Activated CD4-positive, CD25-positive, alpha-beta regulatory T cell treated with anti-CD3 and anti-CD28 coated beads, Interleukin-2, amount 50 U/mL, for 16 hours (primary cell): Measurements from ENCODE around the gene WFS1.

Experiments
- DNase-seq: peaks from one replicate; pipeline ENCODE4 v3.0.0-alpha.2; 2020; ENCODE audit warnings: low read depth, low spot score

WFS1 gene

DNA sequence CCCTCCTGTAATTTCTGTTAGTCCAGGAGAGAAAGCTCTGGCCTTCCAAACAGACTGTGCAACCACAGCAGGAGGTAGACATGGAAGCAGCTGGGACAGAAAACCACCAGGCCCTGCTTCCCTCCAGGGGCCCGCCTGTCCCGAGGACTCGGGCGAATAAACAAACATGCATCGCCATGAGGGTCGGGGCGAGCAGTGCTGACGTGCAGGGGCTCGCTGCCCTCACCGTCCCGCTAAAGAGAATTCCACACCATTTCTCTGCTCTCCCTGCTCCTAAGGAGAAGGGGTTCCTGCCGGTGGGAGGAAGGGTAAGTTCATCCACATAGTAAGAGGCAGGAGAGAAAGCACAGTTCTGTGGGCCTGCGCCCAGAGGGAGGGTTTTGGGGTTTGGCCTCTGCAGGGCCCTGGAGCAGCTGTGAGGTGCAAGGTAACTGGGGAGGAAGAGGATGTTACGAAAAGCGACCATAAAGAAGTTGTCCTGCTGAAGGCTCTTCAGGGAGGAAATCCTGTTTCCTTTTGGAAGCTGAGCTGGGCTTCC is 54.9 kb downstream of the WFS1 start:
- no peak for DNase-seq

GRCh38 chr4:6324999-6325787 is 55.5 kb downstream of the WFS1 start:
- DNase-seq, result no peak

DNA sequence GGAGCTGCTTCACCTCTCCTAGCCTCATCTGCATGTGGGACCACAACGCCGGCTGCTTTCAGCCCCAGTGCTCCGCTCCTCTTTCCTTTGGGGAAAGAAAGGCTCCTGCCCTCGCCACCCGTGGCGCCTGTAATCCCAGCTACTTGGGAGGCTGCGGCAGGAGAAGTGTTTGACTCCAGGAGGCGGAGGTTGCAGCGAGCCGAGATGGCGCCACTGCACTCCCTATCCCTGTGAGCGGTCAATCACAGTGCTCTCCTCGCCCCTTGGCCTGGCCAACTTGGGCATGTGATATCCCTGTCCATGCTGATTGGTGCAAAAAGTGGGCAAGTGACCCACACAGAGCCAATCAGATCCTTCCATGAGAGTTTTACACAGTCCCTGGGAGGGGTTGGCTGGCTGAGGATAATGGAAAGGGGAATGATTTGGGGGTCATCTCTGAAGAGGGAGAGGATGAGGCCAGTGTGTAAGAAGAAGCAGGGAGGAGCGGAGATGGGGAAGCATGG is 56.2 kb downstream of the WFS1 start:
- no peak for DNase-seq

- no peak for DNase-seq
Observed at GRCh38 chr4:6326312-6327060, 56.8 kb downstream of the WFS1 start.

- DNase-seq, result peak; percentile 53
Observed at GRCh38 chr4:6327220-6327917, 57.7 kb downstream of the WFS1 start.

DNA sequence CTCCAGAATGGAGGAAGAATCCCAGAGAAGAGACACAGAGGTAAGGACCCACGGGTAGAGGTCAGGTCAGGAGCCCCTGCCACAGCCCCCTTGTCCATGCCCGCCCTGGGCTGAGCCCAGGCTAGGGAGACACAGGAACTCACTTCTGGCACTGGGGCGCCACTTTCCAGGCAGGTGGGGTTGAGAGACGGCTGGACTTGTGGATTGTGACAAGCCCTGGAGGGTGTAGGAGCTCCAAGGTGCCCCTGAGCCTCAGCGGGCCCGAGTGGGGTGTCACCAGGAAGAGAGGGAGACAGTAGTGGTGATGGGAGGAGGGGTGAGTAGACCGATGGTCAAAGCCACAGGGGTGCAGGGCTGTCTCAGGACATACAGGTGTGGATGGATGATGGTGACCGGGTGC is 58.9 kb downstream of the WFS1 start:
- no peak for DNase-seq

DNA sequence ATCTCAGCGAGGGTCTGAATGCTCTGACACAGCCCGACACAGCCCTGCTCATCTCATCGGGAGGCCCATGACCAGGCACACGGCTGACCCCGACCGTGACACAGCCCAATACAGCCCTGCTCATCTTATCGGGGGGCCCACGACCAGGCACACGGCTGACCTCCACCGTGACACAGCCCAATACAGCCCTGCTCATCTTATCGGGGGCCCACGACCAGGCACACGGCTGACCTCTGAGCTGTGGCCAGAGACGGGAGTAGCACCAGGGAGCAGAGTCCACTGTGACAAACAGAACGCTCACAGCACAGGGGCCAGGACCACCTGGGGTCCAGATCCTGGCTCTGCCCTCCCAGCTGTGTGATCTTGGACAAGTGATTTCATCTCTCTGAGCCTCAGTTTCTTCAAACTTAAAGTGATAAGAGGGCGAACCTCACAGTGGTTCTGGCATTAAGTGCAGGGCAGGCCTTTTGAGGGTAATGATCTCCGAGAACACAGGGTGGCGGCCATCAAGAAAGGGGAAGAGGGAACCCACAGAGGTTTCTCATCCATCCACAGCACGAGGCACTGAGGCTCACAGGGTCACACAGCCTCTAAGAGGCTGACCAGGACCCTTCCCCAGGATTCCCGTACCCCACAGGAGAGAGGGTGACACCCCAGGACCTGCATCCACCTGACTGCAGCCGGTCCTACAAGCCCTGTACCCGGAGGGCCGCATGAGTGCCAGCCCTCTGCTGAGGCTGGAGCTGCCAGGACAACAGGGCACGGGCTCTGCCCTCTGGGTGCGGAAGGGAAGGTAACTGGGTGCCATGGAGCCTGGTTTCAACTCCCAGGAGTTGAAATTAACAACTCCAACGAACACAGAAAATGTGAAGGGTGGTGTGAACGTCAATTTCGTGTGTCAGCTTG is 60.1 kb downstream of the WFS1 start:
- DNase-seq, result no peak

- no peak for DNase-seq
Observed at GRCh38 chr4:6330384-6330767, 60.7 kb downstream of the WFS1 start.

GRCh38 chr4:6331018-6331417 is 61.4 kb downstream of the WFS1 start:
- DNase-seq, result no peak

DNA sequence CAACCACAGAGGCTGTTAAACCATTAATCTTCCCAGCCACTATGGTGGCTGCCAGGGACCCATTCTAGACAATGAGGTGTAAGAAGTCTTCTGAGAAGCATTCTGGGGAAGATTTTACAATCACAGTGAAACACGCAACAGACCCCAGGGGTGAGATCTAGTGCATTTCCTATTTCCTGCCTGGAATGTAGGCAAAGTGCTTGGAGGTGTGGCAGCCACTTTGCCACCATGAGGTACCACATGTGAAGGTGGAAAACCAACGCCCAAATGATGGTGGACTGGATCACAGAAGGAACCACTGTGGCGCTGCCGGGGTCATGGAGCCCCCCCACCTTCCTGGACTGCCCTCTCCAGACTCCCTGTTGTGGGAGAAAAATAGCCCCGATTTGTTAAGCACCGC is 61.8 kb downstream of the WFS1 start:
- DNase-seq, result no peak

- DNase-seq, result no peak
Observed at GRCh38 chr4:6332042-6332668, 62.5 kb downstream of the WFS1 start.

GRCh38 chr4:6332669-6333050 is 63.0 kb downstream of the WFS1 start:
- DNase-seq, result no peak

DNA sequence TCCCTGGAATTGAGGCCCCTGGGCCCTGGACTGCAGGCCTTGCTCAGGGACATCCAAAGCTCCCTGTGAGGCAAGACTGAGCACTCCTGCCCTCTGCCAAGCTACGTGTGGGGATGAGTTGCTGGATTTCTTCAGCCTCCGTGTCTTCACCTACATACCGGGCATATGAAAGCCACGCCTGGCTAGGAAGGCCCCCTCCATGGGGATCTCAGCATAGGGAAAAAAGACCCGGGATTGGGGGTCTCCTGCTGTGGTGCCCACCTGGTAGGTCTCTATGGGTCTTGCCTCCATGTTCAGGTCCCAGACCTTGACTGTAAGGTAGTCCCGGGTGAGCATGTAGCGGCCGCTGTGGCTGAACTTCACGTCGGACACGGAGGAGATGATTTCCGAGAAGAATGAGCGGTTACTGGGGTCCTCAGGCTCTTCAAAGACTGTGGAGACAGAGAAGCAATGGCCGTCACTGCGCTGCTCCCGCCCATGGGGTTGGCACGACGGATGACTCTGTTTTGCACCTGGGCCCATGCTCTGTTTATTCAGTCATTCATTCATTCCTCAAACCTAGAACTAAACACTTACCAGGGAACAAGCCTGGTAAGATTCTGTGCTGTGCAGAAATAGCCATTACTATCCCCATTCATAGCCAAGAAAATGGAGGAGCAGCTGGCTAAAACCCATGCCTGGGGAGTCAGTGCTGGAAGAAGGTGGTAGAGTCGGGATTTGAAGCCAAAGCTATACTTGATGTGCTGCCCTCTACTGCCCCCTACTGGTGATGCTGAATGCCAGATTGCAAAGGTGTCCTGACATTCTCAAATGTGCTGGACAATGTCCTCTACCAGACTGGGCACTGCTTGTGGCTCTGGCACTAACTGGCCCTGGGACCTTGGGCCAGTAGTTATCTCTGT is 63.9 kb downstream of the WFS1 start:
- no peak for DNase-seq

DNA sequence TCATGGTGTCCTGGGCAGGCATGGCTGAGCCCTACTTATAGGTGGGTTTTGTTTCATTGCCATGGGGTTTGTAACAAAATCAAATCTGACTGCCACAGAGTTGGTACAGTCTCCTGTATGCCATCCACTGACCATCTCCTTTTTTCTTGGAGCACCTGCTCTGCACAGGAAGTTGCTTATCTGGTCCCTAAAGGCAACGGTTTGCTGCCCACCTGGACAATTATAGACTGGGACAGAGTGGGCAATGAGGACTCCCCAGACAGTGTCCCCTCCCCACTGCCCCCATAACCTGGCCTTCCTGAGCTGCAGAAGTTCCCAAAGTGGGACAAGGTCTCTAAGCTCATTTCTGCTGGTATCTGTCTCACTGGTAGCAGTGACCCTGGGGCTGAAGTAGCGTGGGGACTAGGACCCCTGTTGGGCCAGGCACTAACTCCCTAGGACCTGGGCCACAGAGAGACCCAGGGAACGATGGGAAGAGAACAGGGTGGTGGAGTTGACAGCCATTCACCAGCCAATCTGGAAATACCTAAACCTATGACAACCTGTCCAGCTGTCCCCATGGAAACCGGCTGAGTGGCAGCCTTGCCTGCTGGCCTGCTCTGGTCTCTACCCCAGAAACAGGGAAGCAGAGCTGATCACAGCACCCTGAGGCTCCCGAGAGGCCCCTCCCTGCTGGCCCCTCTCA is 64.7 kb downstream of the WFS1 start:
- DNase-seq, result no peak

DNA sequence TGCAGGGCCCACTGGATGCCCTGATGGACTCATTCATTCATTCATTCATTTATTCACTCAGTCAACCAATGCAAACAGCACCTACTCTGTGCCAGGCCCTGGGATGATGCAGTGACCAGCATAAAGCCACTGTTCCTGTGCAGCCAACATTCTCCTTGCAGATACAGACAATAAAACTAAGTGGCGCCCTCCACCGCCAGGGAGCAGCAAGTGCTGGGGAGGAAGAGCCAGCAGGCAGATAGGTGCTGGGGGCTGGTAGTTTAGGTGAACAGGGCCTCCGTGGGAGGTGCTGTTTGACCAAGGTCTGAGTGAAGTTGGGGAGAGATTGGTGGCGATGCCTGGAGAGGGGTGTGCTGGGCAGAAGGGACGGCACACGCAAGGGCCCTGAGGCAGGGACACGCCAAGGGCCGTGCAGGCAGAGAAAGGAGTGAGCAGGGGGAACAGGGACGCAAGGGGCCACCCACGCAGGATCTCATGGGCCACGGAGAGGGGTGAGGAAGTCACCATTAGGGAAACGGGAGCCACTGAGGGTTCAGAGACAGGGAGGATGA is 65.5 kb downstream of the WFS1 start:
- no peak for DNase-seq

DNA sequence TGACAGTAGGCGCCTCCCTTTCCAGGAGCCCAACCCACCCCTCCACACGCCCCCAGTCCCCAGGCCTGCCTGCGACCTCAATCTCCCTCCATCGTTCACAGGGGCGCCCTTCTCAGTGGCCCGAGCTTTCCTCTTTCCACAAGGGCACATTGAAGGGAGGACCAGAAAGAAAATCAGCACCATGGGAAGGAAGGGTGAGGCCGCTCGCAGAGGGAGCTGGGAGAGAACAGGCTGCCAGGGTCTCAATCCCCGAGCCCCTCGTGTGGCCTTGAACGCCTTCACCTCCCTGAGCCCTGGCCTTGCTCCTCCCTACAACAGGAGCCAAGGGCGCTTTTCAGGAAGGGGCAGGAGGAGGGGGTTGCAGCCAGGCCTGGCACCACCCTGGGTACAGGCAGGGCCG is 66.5 kb downstream of the WFS1 start:
- DNase-seq, result no peak

DNA sequence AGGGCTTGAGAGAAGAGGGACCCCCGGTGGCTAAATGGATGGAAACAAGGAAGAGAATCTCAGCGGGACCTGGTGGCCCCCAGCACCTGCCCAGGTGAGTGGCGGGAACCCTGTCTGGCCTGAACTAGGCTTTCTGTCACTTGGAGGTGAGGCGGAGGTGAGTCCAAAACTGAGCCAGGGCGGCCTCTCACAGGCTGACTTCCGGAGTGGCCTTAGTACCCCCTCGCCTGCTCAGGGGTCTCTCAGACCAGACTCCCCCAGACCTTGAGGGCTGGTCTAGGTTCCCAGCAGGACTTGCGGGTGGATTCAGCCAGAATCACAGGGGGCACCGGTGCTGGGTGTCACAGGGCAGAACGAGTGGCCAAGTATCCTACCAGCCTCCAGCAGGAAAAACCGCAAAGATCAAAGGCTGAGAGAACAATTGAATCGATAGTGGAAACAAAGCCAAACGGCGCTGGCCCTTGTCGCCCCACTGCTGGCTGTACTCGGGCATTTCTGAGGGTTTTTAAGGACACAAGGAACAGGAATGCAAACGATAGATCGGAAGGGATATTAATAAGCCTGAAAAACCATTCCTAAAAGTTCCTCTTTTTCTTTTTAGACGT is 67.8 kb downstream of the WFS1 start:
- no peak for DNase-seq
